GM23338 (cell line): ENCODE results near the gene TSPAN3. TPM values are rescaled to one million over a fixed set of nuclear protein-coding genes. Genes with fewer than 3 reads are reported as not detected.

Source experiments
- ATAC-seq: fragments of 200-7000 bp; cut with Tn5 transposase; 3 replicates; pipeline ENCODE4 v1.9.1; 2020
- DNase-seq: peaks from one replicate; pipeline ENCODE4 v3.0.0-alpha.2; 2015; ENCODE audit warnings: low spot score
- H2AFZ ChIP-seq: fragments of 200-600 bp; sonication (generic); 2 replicates; pipeline ENCODE4 v1.8.0; 2016; ENCODE audit warnings: antibody characterized with exemption, mild to moderate bottlenecking, moderate library complexity
- H3F3A ChIP-seq: fragments of 200-600 bp; sonication (generic); replicated peaks from 2 replicates; pipeline ENCODE4 v1.8.0; 2017; ENCODE audit warnings: antibody characterized with exemption, mixed run types, low read depth
- H3K27ac ChIP-seq: fragments of 200-600 bp; sonication (generic); 2 replicates; pipeline ENCODE4 v1.6.1; 2016; ENCODE audit warnings: low read depth
- H3K27me3 ChIP-seq: fragments of 200-600 bp; sonication (generic); 2 replicates; pipeline ENCODE4 v1.8.0; 2016; ENCODE audit warnings: mild to moderate bottlenecking, mixed run types, moderate library complexity; ENCODE audit not compliant: insufficient read depth
- H3K36me3 ChIP-seq: fragments of 200-600 bp; sonication (generic); 2 replicates; pipeline ENCODE4 v1.8.0; 2016; ENCODE audit warnings: mild to moderate bottlenecking; ENCODE audit not compliant: insufficient read depth
- H3K4me1 ChIP-seq: fragments of 200-600 bp; sonication (generic); 2 replicates; pipeline ENCODE4 v1.8.0; 2016; ENCODE audit warnings: mild to moderate bottlenecking, moderate library complexity; ENCODE audit not compliant: insufficient read depth
- H3K4me2 ChIP-seq: fragments of 200-600 bp; sonication (generic); 2 replicates; pipeline ENCODE4 v1.7.1; 2017; ENCODE audit warnings: mixed run types
- H3K4me3 ChIP-seq: fragments of 200-600 bp; sonication (generic); 2 replicates; pipeline ENCODE4 v1.6.1; 2016; ENCODE audit warnings: mixed run types
- H3K79me2 ChIP-seq: fragments of 200-600 bp; sonication (generic); replicated peaks from 2 replicates; pipeline ENCODE4 v1.8.0; 2017; ENCODE audit warnings: mild to moderate bottlenecking; ENCODE audit not compliant: insufficient read depth
- H3K9me2 ChIP-seq: fragments of 200-600 bp; sonication (generic); 2 replicates; pipeline ENCODE4 v1.8.0; 2017; ENCODE audit not compliant: insufficient read depth
- H4K20me1 ChIP-seq: fragments of 200-600 bp; sonication (generic); replicated peaks from 2 replicates; pipeline ENCODE4 v1.8.0; 2017; ENCODE audit warnings: mild to moderate bottlenecking; ENCODE audit not compliant: insufficient read depth
- H3K27ac Mint-ChIP-seq: 2 replicates; pipeline ENCODE4 v1.8.0; 2020; ENCODE audit warnings: inconsistent platforms, mild to moderate bottlenecking, moderate library complexity, mixed read lengths
- H3K27me3 Mint-ChIP-seq: 3 replicates; pipeline ENCODE4 v1.8.0; 2022; ENCODE audit warnings: low read depth, mild to moderate bottlenecking, moderate library complexity, mixed read lengths, inconsistent platforms; ENCODE audit not compliant: insufficient read depth, poor library complexity
- H3K36me3 Mint-ChIP-seq: 3 replicates; pipeline ENCODE4 v1.8.0; 2021; ENCODE audit warnings: low read depth, mild to moderate bottlenecking, inconsistent platforms, moderate library complexity, mixed read lengths
- H3K4me1 Mint-ChIP-seq: 3 replicates; pipeline ENCODE4 v1.8.0; 2020; ENCODE audit warnings: mild to moderate bottlenecking, inconsistent platforms, mixed read lengths
- H3K4me3 Mint-ChIP-seq: 3 replicates; pipeline ENCODE4 v1.8.0; 2021; ENCODE audit warnings: moderate library complexity, mild to moderate bottlenecking, inconsistent platforms, mixed read lengths
- H3K9me3 Mint-ChIP-seq: 3 replicates; pipeline ENCODE4 v1.8.0; 2020; ENCODE audit warnings: moderate library complexity, mild to moderate bottlenecking, inconsistent platforms, mixed read lengths
- CREB1 ChIP-seq: fragments of 250-450 bp; sonication (Bioruptor Pico); IDR thresholded peaks from 2 replicates; pipeline ENCODE4 v1.5.0; 2020; ENCODE audit warnings: low read depth, mild to moderate bottlenecking, moderate library complexity
- CTCF ChIP-seq, 2 experiments: fragments of 200-600 bp in 1 of 2; sonication (generic) in 1 of 2; conservative IDR thresholded peaks; 2 replicates each; pipeline versions ENCODE4 v1.5.1 to v1.6.1; 2016 to 2017; ENCODE audit warnings: antibody characterized with exemption in 2 of 2, low read depth in 2 of 2, mild to moderate bottlenecking in 2 of 2, moderate library complexity in 1 of 2
- ETS1 ChIP-seq: IDR thresholded peaks from 2 replicates; pipeline ENCODE4 v1.6.1; 2016; ENCODE audit warnings: antibody characterized with exemption
- EZH2 ChIP-seq: fragments of 200-600 bp; sonication (generic); IDR thresholded peaks from one replicate; pipeline ENCODE4 v1.8.0; 2017; ENCODE audit warnings: antibody characterized with exemption, mild to moderate bottlenecking, low read depth; ENCODE audit not compliant: unreplicated experiment
- EZH2phosphoT487 ChIP-seq: fragments of 200-600 bp; sonication (generic); IDR thresholded peaks from one replicate; pipeline ENCODE4 v1.8.1; 2018; ENCODE audit warnings: antibody characterized with exemption; ENCODE audit not compliant: unreplicated experiment
- JUNB ChIP-seq: IDR thresholded peaks from one replicate; pipeline ENCODE4 v1.6.1; 2016; ENCODE audit warnings: antibody characterized with exemption; ENCODE audit not compliant: unreplicated experiment
- REST ChIP-seq: IDR thresholded peaks from one replicate; pipeline ENCODE4 v1.6.1; 2018; ENCODE audit warnings: antibody characterized with exemption; ENCODE audit not compliant: unreplicated experiment
- ZNF114 ChIP-seq: fragments of 250-450 bp; sonication (Bioruptor Pico); IDR thresholded peaks from 2 replicates; pipeline ENCODE4 v1.5.0; 2020; ENCODE audit warnings: mild to moderate bottlenecking, moderate library complexity
- ZNF462 ChIP-seq: fragments of 250-450 bp; sonication (Bioruptor Pico); IDR thresholded peaks from 2 replicates; pipeline ENCODE4 v1.5.0; 2020; ENCODE audit warnings: mild to moderate bottlenecking, moderate library complexity
- polyA plus RNA-seq: library from polyadenylated mRNA; unstranded; fragments of >200 nt; fragmentation: Nextera tagmentation; extraction: Ambion mirVana; gene quantifications from 2 replicates; pipeline ENCODE4 v1.2.1, GENCODE V29; 2016
- total RNA-seq: library from RNA; depleted of rRNA; stranded (reverse); fragments of >200 nt; shearing (Covaris generic); gene quantifications from 2 replicates; pipeline ENCODE4 v1.2.3, GENCODE V29; 2014

The TSPAN3 gene
- total and polyA plus RNA-seq, 2 experiments from 2014 or later, result 72.5 to 159 TPM

GRCh38 chr15:77030928-77031375 is 40.0 kb downstream of the TSPAN3 start:
- TF ChIP-seq ZNF462 (CRISPR knock-in tag), result no peak
- TF ChIP-seq ETS1, result no peak
- TF ChIP-seq JUNB, result no peak
- no peak for TF ChIP-seq CTCF (conservative IDR thresholded peaks at IDR 0.05; ENCODE audit: low read depth in 2 of 2)
- TF ChIP-seq EZH2, result no peak
- no peak for TF ChIP-seq EZH2phosphoT487
- TF ChIP-seq ZNF114 (CRISPR knock-in tag), result no peak
- no peak for TF ChIP-seq CREB1 (CRISPR knock-in tag)
- TF ChIP-seq REST, result no peak
- H3K36me3 Mint-ChIP-seq, result 0 out of 3 replicates have a peak, but pooled peaks cover under 1% of the 10 kb centered on the region
- H3K27me3 ChIP-seq, result 0 out of 2 replicates have a peak, but pooled peaks cover 4% of the 10 kb centered on the region
- no peaks in the 10 kb centered on the region for H3K9me2 ChIP-seq
- no peaks in the 10 kb centered on the region for H3K36me3 ChIP-seq
- no peaks in the 10 kb centered on the region; the same call in 1 of the 2 replicates for H3K4me1 ChIP-seq
- H3K27ac Mint-ChIP-seq, result no peak overlapping the region
- H3K27ac ChIP-seq, result no peak overlapping the region
- no peak for DNase-seq
- no peak overlapping the region for H2AFZ ChIP-seq
- ATAC-seq, result no peak
- H3K9me3 Mint-ChIP-seq, result no peaks in the 10 kb centered on the region
- no peak overlapping the region for H3K4me3 Mint-ChIP-seq
- H3K27me3 Mint-ChIP-seq, result peaks cover 29% of the 10 kb centered on the region
- H4K20me1 ChIP-seq, result no peaks in the 10 kb centered on the region
- no peak overlapping the region for H3K4me2 ChIP-seq
- no peaks in the 10 kb centered on the region for H3F3A ChIP-seq
- H3K79me2 ChIP-seq, result no peaks in the 10 kb centered on the region
- no peak overlapping the region for H3K4me3 ChIP-seq
- H3K4me1 Mint-ChIP-seq, result peaks cover 14% of the 10 kb centered on the region
